OCI-LY7 (cell line): ENCODE measurements around the gene SYK. TPM values are rescaled to one million over a fixed set of nuclear protein-coding genes. Genes with fewer than 3 reads are reported as not detected.

ENCODE experiments used
- BruUV-seq: library from RNA; stranded (reverse); fragments of 400-500 nt; replicated peaks from 2 replicates; lab custom pipeline; 2021; lab: Mats Ljungman, UMichigan
- CTCF ChIA-PET: fragments of 300-600 bp; sonication (Branson Sonifier 250); formaldehyde crosslinking; loops from one replicate; lab custom pipeline; 2022; ENCODE audit warnings: antibody characterized with exemption; ENCODE audit not compliant: unreplicated experiment; lab: Charles Lee
- POLR2A ChIA-PET: fragments of 300-600 bp; sonication (Branson Sonifier 250); formaldehyde crosslinking; loops from one replicate; lab custom pipeline; 2022; ENCODE audit warnings: antibody characterized with exemption; lab: Charles Lee
- DNase-seq: peaks from one replicate; pipeline ENCODE4 v3.0.0-alpha.2; 2015; ENCODE audit warnings: low spot score
- H2AFZ ChIP-seq: fragments of 200-600 bp; sonication (generic), shearing (Covaris generic); 2 replicates; pipeline ENCODE4 v1.6.1; 2014; ENCODE audit warnings: mild to moderate bottlenecking, antibody characterized with exemption, low read length, moderate library complexity
- H3K27ac ChIP-seq: fragments of 200-600 bp; sonication (generic); 2 replicates; pipeline ENCODE4 v1.5.1; 2014; ENCODE audit warnings: mixed run types, low read depth, mild to moderate bottlenecking, moderate library complexity, low read length, inconsistent platforms; ENCODE audit not compliant: poor library complexity, severe bottlenecking
- H3K36me3 ChIP-seq: fragments of 200-600 bp; sonication (generic); 2 replicates; pipeline ENCODE4 v1.6.1; 2014; ENCODE audit warnings: mild to moderate bottlenecking, antibody characterized with exemption, low read length, moderate library complexity, mixed read lengths; ENCODE audit not compliant: insufficient read depth
- H3K4me1 ChIP-seq: fragments of 200-600 bp; sonication (generic); 2 replicates; pipeline ENCODE4 v1.5.1; 2014; ENCODE audit warnings: mild to moderate bottlenecking, low read length; ENCODE audit not compliant: insufficient read depth, poor library complexity, severe bottlenecking
- H3K4me2 ChIP-seq: fragments of 200-600 bp; sonication (generic); 2 replicates; pipeline ENCODE4 v1.6.1; 2014; ENCODE audit warnings: mild to moderate bottlenecking, low read length
- H3K4me3 ChIP-seq: fragments of 200-600 bp; sonication (generic); 2 replicates; pipeline ENCODE4 v1.5.1; 2014; ENCODE audit warnings: mild to moderate bottlenecking, low read depth, low read length; ENCODE audit not compliant: poor library complexity, severe bottlenecking
- H3K79me2 ChIP-seq: fragments of 200-600 bp; sonication (generic); 2 replicates; pipeline ENCODE4 v1.6.1; 2016; ENCODE audit warnings: low read depth, mild to moderate bottlenecking, low read length, moderate library complexity, mixed read lengths; ENCODE audit not compliant: insufficient read depth
- H3K9me2 ChIP-seq: fragments of 200-600 bp; sonication (generic); 2 replicates; pipeline ENCODE4 v1.6.1; 2016; ENCODE audit warnings: mild to moderate bottlenecking, low read length, mixed read lengths; ENCODE audit not compliant: insufficient read depth
- H3K9me3 ChIP-seq: fragments of 200-600 bp; sonication (generic); 2 replicates; pipeline ENCODE4 v1.6.1; 2014; ENCODE audit warnings: mild to moderate bottlenecking, mixed run types, low read length, mixed read lengths
- H4K20me1 ChIP-seq: fragments of 200-600 bp; sonication (generic); 2 replicates; pipeline ENCODE4 v1.6.1; 2014; ENCODE audit warnings: mild to moderate bottlenecking, antibody characterized with exemption, low read length, moderate library complexity, mixed read lengths; ENCODE audit not compliant: insufficient read depth
- CTCF ChIP-seq: fragments of 200-600 bp; sonication (generic); conservative IDR thresholded peaks from 2 replicates; pipeline ENCODE4 v1.5.1; 2014; ENCODE audit warnings: mild to moderate bottlenecking, antibody characterized with exemption, low read length, moderate library complexity, mixed read lengths
- EZH2phosphoT487 ChIP-seq: fragments of 200-600 bp; sonication (generic); IDR thresholded peaks from 2 replicates; pipeline ENCODE4 v1.6.1; 2018; ENCODE audit warnings: low read depth, borderline replicate concordance, mild to moderate bottlenecking, mixed run types, antibody characterized with exemption, low read length, moderate library complexity, mixed read lengths
- intact Hi-C: fragments of 100-400 bp; cut with micrococcal nuclease; formaldehyde crosslinking; loops from one replicate; pipeline ENCODE4 v1.10.0; 2022; ENCODE audit not compliant: unreplicated experiment
- total RNA-seq, 2 experiments: library from RNA; depleted of rRNA in 1 of 2; stranded (reverse); fragments of >200 nt in 1 of 2; shearing (Covaris generic) in 1 of 2; gene quantifications; 2 replicates each; pipeline ENCODE4 v1.2.3, GENCODE V29; 2014 to 2022

SYK gene
- total RNA-seq, 2 experiments from 2014 or later = 112 to 175 TPM

DNA sequence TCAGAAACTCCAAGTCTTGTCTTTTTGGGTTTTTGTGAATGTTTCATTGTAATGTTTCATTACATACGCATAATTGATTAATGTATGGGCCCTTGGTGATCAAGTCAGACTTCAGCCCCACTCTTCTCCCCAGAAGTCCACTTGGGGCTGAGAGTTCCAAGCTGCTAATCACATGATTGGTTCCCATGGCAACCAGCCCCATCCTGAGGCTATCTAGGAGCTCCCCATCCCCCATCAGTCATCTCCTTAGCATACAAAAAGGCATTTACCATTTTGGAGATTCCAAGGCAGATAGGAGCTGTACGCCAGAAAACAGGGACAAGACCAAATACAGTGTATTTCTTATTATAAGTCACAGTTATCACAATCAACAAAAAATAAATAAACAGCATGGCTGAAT is 22.9 kb upstream of the SYK start:
- no peak overlapping the region for H3K4me2 ChIP-seq
- TF ChIP-seq EZH2phosphoT487 (no peak), CTCF (no peak)
- no peak for DNase-seq
- intact Hi-C loops = no loop called here
- no peaks in the 10 kb centered on the region for H3K9me2 ChIP-seq
- peaks cover 12% of the 10 kb centered on the region; the same call in 1 of the 2 replicates for H3K9me3 ChIP-seq
- ChIA-PET CTCF (no interaction called here), POLR2A (no interaction called here)
- H2AFZ ChIP-seq = no peak overlapping the region
- no peaks in the 10 kb centered on the region for H3K36me3 ChIP-seq
- H3K27ac ChIP-seq = no peak overlapping the region
- H3K4me1 ChIP-seq = peaks cover 35% of the 10 kb centered on the region
- BruUV-seq = no TSS peak
- H3K79me2 ChIP-seq = no peaks in the 10 kb centered on the region
- H3K4me3 ChIP-seq = no peak overlapping the region
- no peaks in the 10 kb centered on the region for H4K20me1 ChIP-seq

DNA sequence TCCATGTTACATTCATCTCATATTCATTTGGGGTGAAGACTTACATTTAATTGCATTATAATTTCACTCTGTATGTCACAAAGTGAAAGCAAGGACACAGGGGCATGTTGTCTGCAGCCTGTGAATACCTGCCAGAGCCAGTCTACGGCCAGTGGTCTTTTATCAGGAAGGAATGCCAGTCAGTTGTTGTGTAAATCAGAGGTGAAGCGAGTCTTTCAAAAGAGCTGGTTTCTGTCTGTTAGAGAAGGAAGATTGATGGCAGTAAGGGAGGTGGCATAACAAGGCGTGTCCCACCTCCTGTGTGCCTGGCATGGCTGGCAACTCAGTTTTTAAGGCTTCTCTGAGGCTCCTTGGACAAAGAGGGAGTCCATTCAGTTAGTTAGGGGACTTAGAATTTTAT is 18.1 kb upstream of the SYK start:
- Histone ChIP-seq H3K36me3 (no peaks in the 10 kb centered on the region), H3K9me2 (no peaks in the 10 kb centered on the region), H4K20me1 (no peaks in the 10 kb centered on the region), H2AFZ (peak overlapping the region; percentile 13; the same call in 1 of the 2 replicates), H3K79me2 (no peaks in the 10 kb centered on the region), H3K4me3 (no peak overlapping the region), H3K9me3 (no peaks in the 10 kb centered on the region), H3K4me2 (no peak overlapping the region), H3K4me1 (peaks cover 15% of the 10 kb centered on the region), H3K27ac (no peak overlapping the region)
- no TSS peak for BruUV-seq
- no peak for TF ChIP-seq CTCF
- no peak for TF ChIP-seq EZH2phosphoT487
- DNase-seq = no peak
- POLR2A ChIA-PET = interaction anchor here (1.1 to 1.3 kb wide), 2 partner anchors 13 to 27 kb away, joined by 3 read pairs; no protein-coding TSS in a partner anchor
- CTCF ChIA-PET = no interaction called here
- intact Hi-C loops = no loop called here

DNA sequence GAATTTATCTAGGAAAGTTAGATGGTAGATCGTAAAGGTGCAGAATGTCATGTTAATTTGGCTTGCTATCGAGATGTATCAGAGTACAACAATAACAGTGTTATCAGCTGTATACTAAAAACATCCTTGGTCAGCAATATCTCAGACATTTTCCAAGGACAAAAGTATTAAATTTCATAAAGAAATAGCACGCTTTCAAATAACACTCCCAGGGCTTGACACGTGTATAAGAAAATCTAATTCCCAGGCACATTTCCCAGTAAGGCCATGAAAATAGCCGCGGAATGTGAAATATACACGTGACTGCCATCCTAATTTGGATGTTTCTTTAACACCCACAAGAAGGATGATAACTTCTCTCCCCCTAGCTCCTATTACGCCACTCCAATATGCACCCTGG is 17.7 kb upstream of the SYK start:
- peaks cover 15% of the 10 kb centered on the region for H3K4me1 ChIP-seq
- H3K4me3 ChIP-seq = no peak overlapping the region
- intact Hi-C loops = no loop called here
- no TSS peak for BruUV-seq
- H3K27ac ChIP-seq = no peak overlapping the region
- H2AFZ ChIP-seq = peak overlapping the region; percentile 13; the same call in 1 of the 2 replicates
- CTCF ChIA-PET = no interaction called here
- no peaks in the 10 kb centered on the region for H3K79me2 ChIP-seq
- no peaks in the 10 kb centered on the region for H4K20me1 ChIP-seq
- DNase-seq = no peak
- H3K36me3 ChIP-seq = no peaks in the 10 kb centered on the region
- H3K4me2 ChIP-seq = no peak overlapping the region
- POLR2A ChIA-PET = interaction anchor here (1.3 kb wide), 1 partner anchor 13 kb away, joined by 3 read pairs; no protein-coding TSS in a partner anchor
- no peaks in the 10 kb centered on the region for H3K9me3 ChIP-seq
- no peak for TF ChIP-seq EZH2phosphoT487
- no peaks in the 10 kb centered on the region for H3K9me2 ChIP-seq
